Thoracic aorta (tissue), 2 donors: ENCODE results near the gene CDC37L1. TPM values are rescaled to one million over a fixed set of nuclear protein-coding genes. Genes with fewer than 3 reads are reported as not detected.
A peak's percentile ranks its signal among the peaks of the same experiment; 100 is the strongest.
"Not testable (repeated sequence)": the region's sequence is repeated elsewhere in the genome, so short reads cannot be mapped to it uniquely, and the experiment has no call there.

Source experiments
- ATAC-seq: fragments of 150-250 bp; one replicate; pipeline ENCODE4 v1.8.0; 2017; ENCODE audit warnings: low read depth; ENCODE audit not compliant: insufficient number of reproducible peaks, low FRiP score
- DNase-seq: peaks from one replicate; pipeline ENCODE4 v3.0.0-alpha.2; 2020; ENCODE audit warnings: low spot score
- H3K27ac ChIP-seq, 2 donors: fragments of 200-600 bp; sonication (generic); 1 replicate in 1 of 2; 2 replicates in 1 of 2; pipeline ENCODE4 v1.5.1; 2016; ENCODE audit warnings: mild to moderate bottlenecking in 2 of 2, moderate library complexity in 2 of 2
- H3K27me3 ChIP-seq: fragments of 200-600 bp; sonication (generic); replicated peaks from 2 replicates; pipeline ENCODE4 v1.6.0; 2016; ENCODE audit warnings: mild to moderate bottlenecking; ENCODE audit not compliant: insufficient read depth
- H3K36me3 ChIP-seq: fragments of 200-600 bp; sonication (generic); one replicate; pipeline ENCODE4 v1.5.1; 2016
- H3K4me1 ChIP-seq, 2 donors: fragments of 200-600 bp; sonication (generic); 1 replicate in 1 of 2; 2 replicates in 1 of 2; pipeline versions ENCODE4 v1.5.1 to v1.6.0; 2016; ENCODE audit warnings: low read depth in 2 of 2, mild to moderate bottlenecking in 1 of 2; ENCODE audit not compliant: control insufficient read depth in 1 of 2
- H3K4me3 ChIP-seq: fragments of 200-600 bp; sonication (generic); 2 replicates; pipeline ENCODE4 v1.5.1; 2016; ENCODE audit warnings: mild to moderate bottlenecking
- H3K9me3 ChIP-seq: fragments of 200-600 bp; sonication (generic); 2 replicates; pipeline ENCODE4 v1.5.1; 2016
- CTCF ChIP-seq: fragments of 200-600 bp; sonication (generic); IDR thresholded peaks from one replicate; pipeline ENCODE4 v1.5.1; 2019; ENCODE audit warnings: antibody characterized with exemption
- total RNA-seq, 2 donors: library from RNA; depleted of rRNA; stranded (reverse); fragments of >200 nt; gene quantifications; one replicate each; pipeline versions ENCODE4 v1.1.0 to v1.2.3, GENCODE V29; 2016

The CDC37L1 gene
- total RNA-seq, 2 donors from 2014 or later, result 22.5 to 46.2 TPM

- no peak for DNase-seq
- no peaks in the 10 kb centered on the region for H3K9me3 ChIP-seq
Measured at GRCh38 chr9:4750023-4750673, 70.8 kb downstream of the CDC37L1 start.

GRCh38 chr9:4754530-4754929 is 75.2 kb downstream of the CDC37L1 start:
- not testable (repeated sequence) for DNase-seq, ATAC-seq, H3K36me3 ChIP-seq, H3K4me3 ChIP-seq, H3K27ac ChIP-seq, H3K4me1 ChIP-seq, H3K27me3 ChIP-seq, H3K9me3 ChIP-seq

More at GRCh38 chr9:4750023-4750673, 70.8 kb downstream of the CDC37L1 start:
- peak; percentile 54 for TF ChIP-seq CTCF
- Histone ChIP-seq H3K27me3 (no peaks in the 10 kb centered on the region), H3K27ac (no peak overlapping the region), H3K4me1 (no peaks in the 10 kb centered on the region), H3K36me3 (no peaks in the 10 kb centered on the region), H3K4me3 (no peak overlapping the region)
- ATAC-seq, result no peak

- TF ChIP-seq CTCF, result no peak
- no peaks in the 10 kb centered on the region for H3K27me3 ChIP-seq
- H3K4me1 ChIP-seq, result no peaks in the 10 kb centered on the region
- no peaks in the 10 kb centered on the region for H3K9me3 ChIP-seq
- ATAC-seq (no peak), DNase-seq (no peak)
- no peak overlapping the region for H3K4me3 ChIP-seq
- H3K36me3 ChIP-seq, result no peaks in the 10 kb centered on the region
- no peak overlapping the region for H3K27ac ChIP-seq
Measured at GRCh38 chr9:4755026-4755609, 75.7 kb downstream of the CDC37L1 start.

- H3K36me3 ChIP-seq, result no peaks in the 10 kb centered on the region
- no peaks in the 10 kb centered on the region for H3K4me1 ChIP-seq
- TF ChIP-seq CTCF, result no peak
- H3K27ac ChIP-seq, result no peak overlapping the region
- H3K4me3 ChIP-seq, result no peak overlapping the region
- DNase-seq (no peak), ATAC-seq (no peak)
- no peaks in the 10 kb centered on the region for H3K27me3 ChIP-seq
- no peaks in the 10 kb centered on the region for H3K9me3 ChIP-seq
Measured at GRCh38 chr9:4756420-4756819, 77.1 kb downstream of the CDC37L1 start.

Other genes starting within 250 kb of the CDC37L1 start
- gene SLC1A1, start 189.1 kb upstream of the CDC37L1 start, total RNA-seq, result 1 to 10 TPM; 3.7 to 7.3 TPM
- 1 to 10 TPM; 4.5 to 5.0 TPM for gene PLPP6, start 17.3 kb upstream of the CDC37L1 start, total RNA-seq
- 1 to 10 TPM; 1.8 to 2.4 TPM for gene SPATA6L, start 13.1 kb upstream of the CDC37L1 start, total RNA-seq
- gene AK3, start 61.6 kb downstream of the CDC37L1 start, total RNA-seq, result 10 to 100 TPM; 50.5 to 72.9 TPM
- gene RCL1, start 113.4 kb downstream of the CDC37L1 start, total RNA-seq, result 10 to 100 TPM; 29.6 to 62.2 TPM